GM19239 (cell line): ENCODE results near the gene KRTAP4-5.
"Not testable (repeated sequence)": the region's sequence is repeated elsewhere in the genome, so short reads cannot be mapped to it uniquely, and the experiment has no call there.

Source experiments
- DNase-seq: peaks from one replicate; pipeline ENCODE4 v3.0.0; 2011; ENCODE audit warnings: low spot score; ENCODE audit not compliant: insufficient read length
- FAIRE-seq: peaks from 2 replicates; lab custom pipeline; 2011; peaks lifted over from hg19 to GRCh38; lab: Jason Lieb, UNC

KRTAP4-5 gene

DNA sequence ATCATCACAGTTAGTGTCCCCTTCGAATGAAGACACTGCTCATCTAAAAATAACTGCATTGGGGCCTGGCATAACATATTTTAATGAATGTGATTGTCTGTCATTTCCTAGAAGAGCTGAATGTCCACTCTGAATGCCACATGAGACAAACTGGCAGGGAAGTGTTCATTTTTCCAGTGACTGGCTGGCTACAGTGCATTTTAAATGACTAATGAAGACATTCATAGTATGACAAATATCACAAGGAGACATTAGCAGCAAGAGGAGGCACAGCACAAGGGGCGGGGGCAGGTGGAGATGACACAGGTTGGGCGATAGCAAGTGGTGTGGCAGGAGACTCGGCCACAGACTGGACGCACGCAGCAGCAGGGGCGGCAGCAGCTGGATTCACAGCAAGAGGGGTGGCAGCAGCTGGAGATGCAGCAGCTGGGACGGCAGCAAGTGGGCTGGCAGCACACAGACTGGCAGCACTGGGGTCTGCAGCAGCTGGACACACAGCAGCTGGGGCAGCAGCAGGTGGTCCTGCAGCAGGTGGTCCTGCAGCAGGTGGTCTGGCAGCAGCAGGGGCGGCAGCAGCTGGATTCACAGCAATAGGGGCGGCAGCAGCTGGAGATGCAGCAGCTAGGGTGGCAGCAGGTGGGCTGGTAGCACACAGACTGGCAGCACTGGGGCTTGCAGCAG lies 514 bp downstream of the KRTAP4-5 start:
- not testable (repeated sequence) for FAIRE-seq

DNA sequence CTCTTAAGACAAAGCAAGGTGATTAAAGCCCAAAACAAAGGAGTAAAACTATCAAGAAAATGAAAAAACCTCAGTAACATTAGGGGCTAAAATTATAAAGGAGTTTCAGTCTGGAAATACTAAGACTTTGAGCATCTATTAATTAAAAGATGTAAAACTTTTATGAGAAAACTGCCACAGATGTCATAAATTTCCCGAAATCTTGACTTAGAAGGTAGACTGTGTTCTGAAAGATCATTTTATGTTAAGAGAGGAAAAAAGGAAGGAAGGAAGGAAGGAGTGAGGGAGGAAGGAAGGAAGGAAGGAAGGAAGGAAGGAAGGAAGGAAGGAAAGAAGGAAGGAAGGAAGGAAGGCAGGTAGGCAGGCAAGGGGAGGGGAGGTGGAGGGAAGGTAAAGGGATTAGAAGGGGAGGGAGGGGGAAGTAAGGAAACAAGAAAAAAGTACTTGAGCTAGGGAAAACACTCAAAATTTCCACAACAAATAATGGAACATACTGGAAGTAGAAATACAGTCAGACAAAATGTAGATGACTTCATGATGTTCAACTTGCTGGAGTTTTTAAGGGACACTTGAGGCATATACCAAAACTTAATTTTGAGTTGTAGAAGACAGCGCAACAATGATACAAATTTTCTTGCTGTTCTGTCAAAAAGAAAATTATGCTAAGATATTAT lies 2.0 kb downstream of the KRTAP4-5 start:
- DNase-seq (no peak), FAIRE-seq (no peak)

More for the DNA sequence above, 514 bp downstream of the KRTAP4-5 start:
- DNase-seq: not testable (repeated sequence)

DNA sequence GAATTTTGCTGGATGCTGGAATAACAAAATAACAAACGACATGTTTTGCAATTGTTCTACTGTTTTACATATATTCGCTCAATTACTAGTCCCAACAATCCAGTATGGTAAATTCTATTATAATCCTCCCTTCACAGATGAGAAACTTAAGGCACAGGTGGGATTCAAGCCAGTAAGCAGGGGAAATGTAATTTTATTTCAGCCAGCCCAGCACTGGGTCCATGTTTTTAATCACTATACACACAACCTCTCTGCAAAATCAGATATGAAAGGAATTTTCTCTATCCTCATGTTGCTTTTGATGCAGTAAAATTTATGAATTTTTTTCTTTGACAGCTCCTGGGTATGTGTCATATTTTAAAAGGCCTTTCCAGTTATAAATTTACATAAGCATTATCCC lies 4.4 kb downstream of the KRTAP4-5 start:
- FAIRE-seq (no peak), DNase-seq (no peak)

DNA sequence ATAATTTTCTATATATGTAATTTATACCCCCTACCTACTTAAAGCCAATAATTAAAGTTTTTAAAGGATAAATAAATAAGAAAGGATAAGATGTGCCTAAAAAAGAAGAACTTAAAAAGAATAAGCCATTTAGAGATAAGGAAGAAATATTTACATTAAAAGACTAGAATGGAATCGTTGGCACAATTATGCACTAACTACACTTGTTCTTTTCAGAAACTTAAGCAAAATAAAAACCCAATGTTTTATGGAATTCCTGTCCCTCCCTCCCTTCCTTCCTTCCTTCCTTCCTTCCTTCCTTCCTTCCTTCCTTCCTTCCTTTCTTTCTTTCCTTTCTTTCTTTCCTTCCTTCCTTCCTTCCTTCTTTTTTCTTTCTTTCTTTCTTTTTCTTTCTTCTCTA lies 4.8 kb downstream of the KRTAP4-5 start:
- no peak for FAIRE-seq
- DNase-seq: no peak

DNA sequence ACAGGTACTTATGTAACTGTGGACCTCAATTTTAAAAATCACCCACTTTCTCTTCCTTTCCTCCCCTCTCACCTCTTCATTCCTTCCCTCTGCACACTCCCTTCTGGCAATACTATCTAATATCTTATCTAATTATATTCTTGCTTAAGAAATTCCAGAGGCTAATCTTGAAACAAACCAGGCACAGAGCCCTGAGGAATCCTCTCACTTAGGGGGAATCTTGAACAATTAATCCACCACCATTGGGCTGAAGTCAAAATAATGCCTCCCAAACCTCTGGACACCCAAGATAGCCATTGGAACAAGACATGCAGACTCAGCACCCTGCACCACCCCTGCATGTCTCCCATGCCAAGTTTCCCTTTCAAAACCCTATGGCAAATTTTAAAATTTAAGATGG lies 8.3 kb downstream of the KRTAP4-5 start:
- no peak for FAIRE-seq

DNA sequence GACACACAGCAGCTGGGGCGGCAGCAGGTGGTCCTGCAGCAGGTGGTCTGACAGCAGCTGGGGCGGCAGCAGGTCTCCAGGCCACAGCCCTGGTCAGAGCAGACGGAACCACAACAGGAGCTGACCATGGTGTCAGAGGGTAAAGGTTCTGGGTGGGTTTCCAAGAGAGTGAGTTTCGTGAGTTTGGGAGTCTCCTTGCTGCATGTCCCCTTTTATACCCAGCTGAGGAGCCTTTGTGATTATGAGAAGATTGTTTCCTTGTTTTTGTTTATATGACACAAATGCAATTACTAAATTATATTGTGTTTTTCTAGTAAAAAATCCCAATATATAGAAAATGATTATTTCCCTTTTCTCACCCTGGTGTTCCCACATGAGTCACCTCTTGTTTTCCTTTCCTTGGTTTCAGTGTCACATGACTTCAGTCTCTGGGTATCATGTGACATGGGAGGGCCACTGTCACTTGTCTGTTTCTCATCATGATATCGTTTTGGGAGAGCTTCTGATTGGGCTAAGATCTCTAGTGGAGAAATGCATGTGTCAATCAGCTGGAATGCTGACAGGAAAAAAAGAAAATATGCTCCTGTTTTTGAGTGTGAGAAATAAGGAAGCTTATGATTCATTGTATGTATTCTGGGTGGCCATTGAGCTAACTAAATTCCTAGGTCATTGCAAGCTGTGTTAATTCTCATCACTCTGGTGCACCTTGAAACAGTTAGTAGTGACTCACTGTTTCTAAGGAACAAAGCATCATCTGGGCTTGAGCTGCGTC lies 9.1 kb downstream of the KRTAP4-5 start, which contains the start of gene KRTAP4-6:
TSS of gene KRTAP4-6 (minus strand) at position 185 of the 772 bp plus-strand sequence. CDS start at position 128, 57 bp downstream.
- FAIRE-seq (no peak), DNase-seq (no peak)

More for the DNA sequence above, 8.3 kb downstream of the KRTAP4-5 start:
- DNase-seq: no peak

DNA sequence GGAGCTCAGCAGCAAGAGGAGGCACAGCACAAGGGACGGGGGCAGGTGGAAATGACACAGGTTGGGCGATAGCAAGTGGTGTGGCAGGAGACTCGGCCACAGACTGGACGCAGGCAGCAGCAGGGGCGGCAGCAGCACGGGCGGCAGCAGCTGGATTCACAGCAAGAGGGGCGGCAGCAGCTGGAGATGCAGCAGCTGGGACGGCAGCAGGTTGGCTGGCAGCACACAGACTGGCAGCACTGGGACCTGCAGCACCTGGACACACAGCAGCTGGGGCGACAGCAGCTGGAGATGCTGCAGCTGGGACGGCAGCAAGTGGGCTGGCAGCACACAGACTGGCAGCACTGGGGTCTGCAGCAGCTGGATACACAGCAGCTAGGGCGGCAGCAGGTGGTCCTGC lies 9.8 kb downstream of the KRTAP4-5 start:
- not testable (repeated sequence) for FAIRE-seq

DNA sequence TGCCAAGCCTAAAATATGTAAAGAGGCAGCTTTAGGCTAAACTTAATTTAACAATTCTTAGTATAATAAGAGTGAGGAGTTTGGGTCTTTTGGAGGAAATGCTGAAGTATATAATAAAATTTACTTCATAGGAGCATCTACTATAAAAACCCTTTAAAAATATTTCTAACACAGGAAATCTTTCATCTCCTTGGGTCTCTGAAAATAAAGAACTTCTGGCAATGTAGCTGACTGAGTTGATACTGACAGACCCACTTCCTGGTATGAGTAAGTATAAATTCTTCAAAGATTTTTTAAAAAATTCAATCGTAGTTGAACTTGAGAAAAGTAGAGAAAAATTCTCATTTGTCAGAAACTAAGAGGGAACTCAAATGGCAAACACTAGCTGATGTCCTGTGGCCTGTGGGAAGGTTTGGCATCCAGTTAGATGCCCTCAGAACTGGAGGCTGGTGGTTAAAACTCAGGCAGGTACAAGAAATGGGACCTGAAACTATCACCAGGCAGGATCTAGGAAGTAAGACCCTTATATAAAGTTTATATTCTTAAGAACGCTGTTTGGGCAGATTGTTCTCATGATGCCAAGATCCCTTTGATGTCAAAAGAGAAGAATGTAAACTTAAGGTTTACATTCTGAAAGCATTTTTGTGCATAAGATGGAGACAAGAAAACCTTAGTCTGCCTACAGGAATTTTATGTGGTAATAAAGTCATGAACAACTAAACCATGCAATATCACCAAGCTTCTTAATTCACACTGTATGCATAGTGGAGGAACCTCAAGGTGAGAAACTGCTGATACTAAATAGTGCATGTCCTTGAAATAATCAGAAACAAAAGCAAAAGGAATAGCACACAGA lies 15.5 kb downstream of the KRTAP4-5 start:
- DNase-seq (no peak), FAIRE-seq (no peak)

More for the DNA sequence above, 9.8 kb downstream of the KRTAP4-5 start:
- DNase-seq: not testable (repeated sequence)

DNA sequence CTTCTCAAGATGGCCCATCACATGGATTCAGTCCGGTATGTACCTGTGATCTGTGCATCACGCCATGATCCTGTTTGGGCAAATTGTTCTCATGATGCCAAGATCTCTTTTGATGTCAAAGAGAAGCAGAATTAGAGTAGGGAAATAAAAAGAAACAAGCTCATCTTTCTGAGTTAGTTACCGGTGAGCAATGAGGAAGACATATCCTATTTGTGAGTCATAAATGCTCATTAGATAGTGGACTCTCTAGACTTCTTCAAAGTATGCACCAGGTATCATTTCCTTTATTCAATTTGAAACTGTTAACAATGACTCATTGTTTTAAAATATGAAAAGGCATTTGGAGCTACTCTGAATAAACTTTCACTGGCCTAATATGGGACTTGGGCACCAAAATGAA lies 17.6 kb downstream of the KRTAP4-5 start:
- DNase-seq (no peak), FAIRE-seq (no peak)

DNA sequence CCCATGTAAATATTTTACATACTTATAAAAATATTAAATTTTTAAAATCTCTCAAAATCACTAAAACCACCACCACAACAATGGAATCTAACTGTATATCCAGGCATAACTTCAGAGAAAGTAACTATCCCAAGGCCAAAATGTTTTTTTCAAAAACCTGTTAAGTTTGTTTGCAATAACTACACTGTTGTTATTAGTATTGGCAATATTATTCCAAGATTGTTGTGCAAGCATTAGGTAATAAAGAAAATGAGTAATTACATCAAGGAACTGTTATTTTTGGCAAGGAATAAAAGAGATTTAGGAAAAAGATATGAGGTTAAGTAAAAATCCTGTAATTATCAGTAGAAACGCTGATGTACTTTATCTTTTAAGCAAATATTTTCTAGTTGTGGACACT lies 22.3 kb downstream of the KRTAP4-5 start:
- no peak for DNase-seq
- no peak for FAIRE-seq

DNA sequence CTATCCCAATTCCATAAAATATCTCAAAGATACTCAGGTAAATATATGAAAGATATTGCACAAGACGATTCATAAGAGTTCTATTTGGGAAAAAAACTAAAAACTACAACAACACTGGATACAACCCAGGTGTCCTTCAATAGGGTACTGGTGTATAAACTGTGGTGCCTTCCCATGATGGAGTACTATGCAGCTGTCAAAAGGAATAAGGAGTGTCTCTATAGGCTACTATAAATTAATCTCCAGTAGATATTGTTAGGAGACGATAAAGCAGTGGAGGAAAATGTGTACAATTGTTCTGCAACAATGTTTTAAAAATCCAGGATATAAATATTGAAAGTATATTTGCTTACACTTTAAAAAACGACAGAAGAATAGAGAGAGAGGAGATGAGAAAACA lies 23.2 kb downstream of the KRTAP4-5 start:
- FAIRE-seq: no peak
- DNase-seq: no peak

DNA sequence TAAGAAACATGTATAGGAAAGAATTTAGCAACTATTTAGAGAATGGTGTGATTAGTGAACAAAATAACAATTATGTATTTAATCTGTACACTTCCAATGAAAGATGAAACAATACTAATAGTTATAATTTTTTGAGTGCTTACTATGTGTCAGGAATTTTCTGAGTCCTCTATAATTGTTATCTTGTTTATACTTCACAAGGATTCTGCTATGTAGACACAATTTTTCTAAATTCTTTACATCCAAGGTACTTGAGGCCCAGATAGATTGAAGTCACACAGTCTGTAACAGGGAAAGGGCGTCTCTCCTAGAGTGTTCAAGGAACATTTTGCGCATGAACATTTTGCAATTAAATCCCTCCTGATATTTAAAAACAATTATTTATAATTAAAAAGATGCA lies 24.6 kb downstream of the KRTAP4-5 start:
- FAIRE-seq: no peak
- DNase-seq: no peak

DNA sequence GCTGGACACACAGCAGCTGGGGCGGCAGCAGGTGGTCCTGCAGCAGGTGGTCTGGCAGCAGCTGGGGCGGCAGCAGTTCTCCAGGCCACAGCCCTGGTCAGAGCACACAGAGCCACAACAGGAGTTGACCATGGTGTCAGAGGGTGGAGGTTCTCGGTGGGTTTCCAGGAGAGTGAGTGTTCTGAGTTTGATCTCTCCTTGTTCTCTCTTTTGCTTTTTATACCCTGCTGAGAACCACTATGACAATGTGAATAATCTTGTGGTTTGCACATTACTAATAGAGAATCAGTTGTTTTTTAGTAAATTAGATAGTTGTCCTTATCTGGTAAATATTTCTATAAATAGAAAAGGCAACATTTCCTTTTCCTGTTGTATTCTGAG lies 25.6 kb downstream of the KRTAP4-5 start, which contains the start of gene KRTAP4-12:
TSS of gene KRTAP4-12 (minus strand) at position 192 of the 381 bp plus-strand sequence. CDS start at position 132, 60 bp downstream.
- not testable (repeated sequence) for DNase-seq, FAIRE-seq

DNA sequence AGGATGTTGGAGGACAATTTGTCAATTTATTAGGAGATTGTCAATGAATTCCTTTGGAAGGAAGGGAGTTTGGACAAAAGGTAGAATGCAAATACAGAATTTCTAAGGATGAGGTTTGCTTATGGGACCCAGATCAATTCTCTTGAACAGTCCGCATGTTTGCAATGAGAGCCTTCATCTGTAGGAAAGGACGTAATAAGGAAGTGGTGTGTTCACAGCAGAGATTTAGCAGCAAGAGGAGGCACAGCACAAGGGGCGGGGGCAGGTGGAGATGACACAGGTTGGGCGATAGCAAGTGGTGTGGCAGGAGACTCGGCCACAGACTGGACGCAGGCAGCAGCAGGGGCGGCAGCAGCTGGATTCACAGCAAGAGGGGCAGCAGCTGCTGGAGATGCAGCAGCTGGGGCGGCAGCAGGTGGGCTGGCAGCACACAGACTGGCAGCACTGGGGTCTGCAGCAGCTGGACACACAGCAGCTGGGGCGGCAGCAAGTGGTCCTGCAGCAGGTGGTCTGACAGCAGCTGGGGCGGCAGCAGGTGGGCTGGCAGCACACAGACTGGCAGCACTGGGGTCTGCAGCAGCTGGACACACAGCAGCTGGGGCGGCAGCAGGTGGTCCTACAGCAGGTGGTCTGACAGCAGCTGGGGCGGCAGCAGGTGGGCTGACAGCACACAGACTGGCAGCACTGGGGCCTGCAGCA lies 26.2 kb downstream of the KRTAP4-5 start:
- DNase-seq, FAIRE-seq: not testable (repeated sequence)

DNA sequence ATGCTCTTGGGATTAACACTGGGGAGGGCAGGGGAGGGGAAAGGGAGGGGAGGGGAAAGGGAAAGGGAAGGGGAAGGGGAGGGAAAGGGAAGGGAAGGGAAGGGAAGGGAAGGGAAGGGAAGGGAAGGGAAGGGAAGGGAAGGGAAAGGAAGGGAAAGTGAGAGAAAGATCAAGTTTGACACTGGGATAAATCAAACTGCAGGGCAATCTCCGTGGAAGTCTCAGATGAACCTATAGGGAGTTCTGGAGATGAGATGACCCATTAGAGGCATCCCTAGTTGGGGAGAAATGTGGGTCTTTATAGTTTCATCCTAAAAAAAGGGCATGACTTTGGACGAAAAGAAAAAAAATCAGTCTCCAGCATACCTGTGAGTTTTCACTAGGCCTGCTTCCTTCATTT lies 27.9 kb downstream of the KRTAP4-5 start:
- no peak for FAIRE-seq
- DNase-seq: no peak

DNA sequence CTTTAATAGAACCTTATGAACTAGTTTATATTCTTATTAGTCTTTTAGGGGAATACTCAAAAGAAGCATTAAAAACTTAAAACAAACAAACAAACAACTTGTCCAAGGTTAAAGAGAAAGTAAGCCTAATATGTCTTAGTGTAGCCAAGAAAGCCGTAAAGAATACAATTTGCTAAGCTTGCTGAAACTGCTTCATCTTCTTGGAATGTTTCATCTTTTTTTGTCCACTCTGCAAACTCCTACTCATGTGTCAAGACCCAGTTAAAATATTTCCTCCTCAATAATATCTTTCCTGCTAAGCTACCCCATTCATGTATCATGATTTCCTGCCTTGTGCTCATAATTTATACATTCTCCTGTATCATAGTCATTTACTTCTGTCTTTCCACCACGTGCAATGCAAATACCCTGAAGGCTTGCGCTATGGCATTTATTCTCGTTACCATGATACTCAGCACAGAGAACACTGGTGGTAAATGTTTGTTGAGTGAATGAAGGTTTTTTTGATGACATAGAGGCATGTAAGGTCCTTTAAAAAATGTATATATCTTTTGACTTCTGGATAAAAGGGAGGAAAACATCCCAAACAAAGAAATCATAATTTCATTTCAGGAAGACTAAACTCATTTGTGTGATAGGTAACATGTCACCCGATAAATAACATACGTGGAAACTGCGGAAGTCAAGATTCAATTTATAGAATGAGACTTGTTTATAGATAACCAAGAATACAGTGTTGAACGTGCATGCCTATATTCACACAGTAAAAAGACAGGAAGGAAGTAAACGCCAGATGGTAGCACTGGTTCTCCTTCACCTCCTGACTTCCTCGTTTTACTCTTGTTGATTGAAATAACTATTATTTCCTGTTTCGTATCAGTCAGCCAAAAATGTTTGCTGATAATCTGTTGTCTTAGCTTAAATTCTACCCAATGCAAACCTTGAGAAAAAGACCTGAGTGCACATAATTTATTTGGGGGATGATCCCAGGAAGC lies 29.6 kb downstream of the KRTAP4-5 start:
- DNase-seq, FAIRE-seq: not testable (repeated sequence)

DNA sequence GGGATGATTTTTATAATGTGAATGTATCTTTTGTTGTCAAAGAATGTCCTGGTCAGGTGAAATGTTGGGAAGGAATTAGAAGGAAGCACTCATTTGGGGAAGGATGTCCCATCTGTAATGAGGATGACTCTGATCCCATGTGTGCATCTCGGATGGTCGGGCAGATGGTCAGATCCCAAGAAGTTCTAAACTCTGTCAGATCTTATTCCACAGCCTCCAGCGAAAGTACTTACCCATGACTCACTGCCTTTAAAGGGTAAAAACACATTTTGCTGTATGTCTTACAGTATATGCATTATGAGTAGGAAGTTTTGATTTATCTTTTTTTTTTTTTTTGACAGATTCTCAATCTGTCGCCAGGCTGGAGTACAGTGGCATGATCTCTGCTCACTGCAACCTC lies 30.9 kb downstream of the KRTAP4-5 start:
- FAIRE-seq (no peak), DNase-seq (no peak)

DNA sequence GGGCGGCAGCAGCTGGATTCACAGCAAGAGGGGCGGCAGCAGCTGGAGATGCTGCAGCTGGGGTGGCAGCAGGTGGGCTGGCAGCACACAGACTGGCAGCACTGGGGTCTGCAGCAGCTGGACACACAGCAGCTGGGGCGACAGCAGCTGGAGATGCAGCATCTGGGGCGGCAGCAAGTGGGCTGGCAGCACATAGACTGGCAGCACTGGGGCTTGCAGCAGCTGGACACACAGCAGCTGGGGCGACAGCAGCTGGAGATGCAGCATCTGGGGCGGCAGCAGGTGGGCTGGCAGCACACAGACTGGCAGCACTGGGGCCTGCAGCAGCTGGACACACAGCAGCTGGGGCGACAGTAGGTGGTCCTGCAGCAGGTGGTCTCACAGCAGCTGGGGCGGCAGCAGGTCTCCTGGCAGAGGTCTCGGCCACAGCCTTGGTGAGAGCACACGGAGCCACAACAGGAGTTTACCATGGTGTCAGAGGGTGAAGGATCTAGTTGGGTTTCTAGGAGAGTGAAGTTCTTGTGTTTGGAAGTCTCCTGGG lies 31.7 kb downstream of the KRTAP4-5 start, which contains the start of gene KRTAP4-11:
TSS of gene KRTAP4-11 (minus strand) at position 528 of the 541 bp plus-strand sequence. CDS start at position 470, 58 bp downstream.
- not testable (repeated sequence) for FAIRE-seq, DNase-seq
